BLaER1 treated with 17β-estradiol and CSF1 and Interleukin-3, amounts not matched to agents 10 nM and 100 nM (cell line): ENCODE measurements around the gene TNFAIP8L1.

Experiments used
- H3K27ac ChIP-seq, 11 experiments: shearing (Covaris generic); formaldehyde crosslinking; 2 replicates each; pipeline ENCODE4 v1.8.1; 2022
- H3K27me3 ChIP-seq, 11 experiments: shearing (Covaris generic); formaldehyde crosslinking; 2 replicates each; pipeline ENCODE4 v1.8.1; 2022
- H3K36me3 ChIP-seq, 11 experiments: shearing (Covaris generic); formaldehyde crosslinking; 2 replicates each; pipeline ENCODE4 v1.8.1; 2022
- H3K4me1 ChIP-seq, 10 experiments: shearing (Covaris generic); formaldehyde crosslinking; 2 replicates each; pipeline ENCODE4 v1.8.1; 2022
- H3K4me2 ChIP-seq, 11 experiments: shearing (Covaris generic); formaldehyde crosslinking; 2 replicates each; pipeline ENCODE4 v1.8.1; 2022
- H3K4me3 ChIP-seq, 10 experiments: shearing (Covaris generic); formaldehyde crosslinking; 2 replicates each; pipeline ENCODE4 v1.8.1; 2022
- H3K9ac ChIP-seq, 11 experiments: shearing (Covaris generic); formaldehyde crosslinking; 2 replicates each; pipeline ENCODE4 v1.8.1; 2022
- H3K9me3 ChIP-seq, 11 experiments: shearing (Covaris generic); formaldehyde crosslinking; replicated peaks in 1 of 11; 2 replicates each; pipeline ENCODE4 v1.8.1; 2022
- H4K20me1 ChIP-seq, 11 experiments: shearing (Covaris generic); formaldehyde crosslinking; 2 replicates each; pipeline ENCODE4 v1.8.1; 2022
- Cebpa-rat ChIP-seq, 11 experiments: shearing (Covaris generic); IDR thresholded peaks; 2 replicates each; pipeline ENCODE4 v1.8.1; 2022

The TNFAIP8L1 gene

DNA sequence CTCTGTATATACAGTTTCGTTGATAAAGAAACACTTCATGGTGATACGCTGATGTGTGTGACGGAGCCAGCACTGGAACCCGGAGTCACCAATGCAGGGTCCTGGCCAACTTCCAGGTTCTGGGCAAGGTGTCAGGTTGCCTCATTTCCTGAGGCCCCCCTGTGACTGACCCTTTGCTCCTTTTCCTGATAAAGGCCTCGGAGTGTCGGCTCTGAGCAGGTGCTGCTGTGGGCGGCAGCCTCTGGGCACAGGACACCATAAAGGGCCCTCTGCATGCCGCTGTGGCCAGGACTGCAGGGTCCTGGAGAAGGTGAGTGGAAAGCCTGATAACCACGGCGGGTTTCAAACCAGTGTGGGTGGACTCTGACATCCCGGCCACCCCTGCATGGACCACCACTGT, 48.1 kb downstream of the TNFAIP8L1 start:
- Histone ChIP-seq H3K27ac (no peak overlapping the region), H3K9ac (peak overlapping the region in 6 of 11 experiments; percentile 7 to 53 (median 28); a peak in 3 of 22 replicates), H3K4me1 (peaks cover 23 to 40% (median 36%) of the 10 kb centered on the region in 10 experiments), H3K36me3 (peaks cover 64 to 99% (median 90%) of the 10 kb centered on the region in 11 experiments), H3K4me2 (peak overlapping the region; percentile 41 to 70 (median 59)), H3K9me3 (no peaks in the 10 kb centered on the region), H4K20me1 (peaks cover 0 to 80% (median 16%) of the 10 kb centered on the region in 11 experiments; a peak in 16 of 22 replicates), H3K27me3 (no peaks in the 10 kb centered on the region), H3K4me3 (no peak overlapping the region)
- no peak for TF ChIP-seq Cebpa-rat (IDR thresholded peaks at IDR 0.05)

DNA sequence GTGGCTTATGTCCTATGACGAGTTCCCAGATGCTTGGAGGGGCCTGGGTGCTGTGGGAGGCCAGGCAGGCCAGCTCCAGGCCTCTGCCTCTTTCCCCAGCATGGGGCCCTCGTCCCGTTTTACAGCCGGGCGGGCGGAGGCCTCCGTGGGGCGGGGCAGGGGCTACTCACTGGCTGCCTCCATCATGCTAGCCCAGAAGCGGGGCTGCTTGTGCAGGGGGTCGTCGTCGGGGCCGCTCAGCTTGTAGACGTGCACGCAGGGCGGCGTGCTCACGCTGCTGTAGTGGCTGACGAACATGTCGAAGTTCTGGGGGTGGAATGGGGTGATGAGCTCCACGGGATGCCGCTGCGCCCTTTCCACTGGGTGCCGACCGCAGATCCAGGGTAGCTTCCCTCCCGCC, 49.3 kb downstream of the TNFAIP8L1 start:
- Histone ChIP-seq H3K9ac (no peak overlapping the region), H3K27me3 (no peaks in the 10 kb centered on the region), H3K9me3 (no peaks in the 10 kb centered on the region), H4K20me1 (peaks cover 0 to 84% (median 28%) of the 10 kb centered on the region in 11 experiments; a peak in 19 of 22 replicates), H3K27ac (no peak overlapping the region), H3K4me3 (no peak overlapping the region), H3K4me2 (0 out of 22 replicates have a peak overlapping the region, but pooled peaks of 1 of the 11 experiments have one; percentile 11), H3K4me1 (peaks cover 34 to 52% (median 48%) of the 10 kb centered on the region in 10 experiments), H3K36me3 (peaks cover 54 to 99% (median 90%) of the 10 kb centered on the region in 11 experiments)
- TF ChIP-seq Cebpa-rat (IDR thresholded peaks at IDR 0.05), result no peak

DNA sequence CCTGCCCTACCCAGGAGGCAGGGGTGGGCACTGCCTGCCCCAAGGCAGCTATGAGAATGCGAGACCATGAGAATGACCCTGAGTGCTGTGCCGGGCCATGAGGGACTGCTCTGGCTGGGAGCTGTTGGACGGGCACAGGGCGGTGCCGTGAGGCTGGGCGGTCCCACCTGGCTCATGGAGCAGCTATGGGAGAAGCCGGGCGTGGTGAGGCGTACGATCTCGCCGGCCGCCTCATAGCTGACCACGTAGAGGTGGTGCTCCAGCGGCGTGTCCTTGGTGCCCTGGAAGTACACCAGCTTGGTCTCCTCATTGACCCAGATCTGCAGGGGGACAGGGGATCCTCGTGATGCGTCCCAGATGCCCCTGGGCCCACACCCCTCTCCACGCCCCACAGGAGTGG, 50.1 kb downstream of the TNFAIP8L1 start:
- Histone ChIP-seq H3K27me3 (no peaks in the 10 kb centered on the region), H4K20me1 (peaks cover 0 to 86% (median 36%) of the 10 kb centered on the region in 11 experiments; a peak in 19 of 22 replicates), H3K4me1 (peaks cover 43 to 60% (median 56%) of the 10 kb centered on the region in 10 experiments), H3K4me3 (no peak overlapping the region), H3K9me3 (no peaks in the 10 kb centered on the region), H3K4me2 (no peak overlapping the region), H3K36me3 (peaks cover 58 to 99% (median 90%) of the 10 kb centered on the region in 11 experiments), H3K27ac (no peak overlapping the region), H3K9ac (no peak overlapping the region)
- no peak for TF ChIP-seq Cebpa-rat (IDR thresholded peaks at IDR 0.05)

DNA sequence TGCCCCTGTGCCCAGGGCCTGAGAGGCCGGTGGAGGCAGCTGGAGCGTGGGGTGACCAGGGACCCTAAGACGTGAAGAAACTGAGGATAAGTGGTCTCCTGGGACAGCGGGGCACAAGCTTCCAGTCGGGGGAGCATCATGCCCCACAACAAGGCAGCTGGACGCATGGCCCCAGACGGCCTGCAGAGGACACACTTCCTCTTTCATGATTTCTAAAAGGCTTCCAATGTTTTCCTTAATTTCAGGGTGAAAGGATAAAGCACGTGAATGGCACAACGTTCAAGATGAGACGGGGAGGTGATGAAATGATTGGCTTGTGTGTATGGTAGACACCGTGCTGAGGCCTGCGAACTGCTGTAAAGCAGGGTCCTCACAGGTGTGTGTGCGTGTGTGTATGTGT, 51.0 kb downstream of the TNFAIP8L1 start:
- peaks cover 0 to 86% (median 46%) of the 10 kb centered on the region in 11 experiments; a peak in 19 of 22 replicates for H4K20me1 ChIP-seq
- no peak for TF ChIP-seq Cebpa-rat (IDR thresholded peaks at IDR 0.05)
- no peaks in the 10 kb centered on the region for H3K27me3 ChIP-seq
- H3K9ac ChIP-seq, result peak overlapping the region in 1 of 11 experiments; percentile 50; a peak in 1 of 22 replicates
- peaks cover 52 to 70% (median 65%) of the 10 kb centered on the region in 10 experiments for H3K4me1 ChIP-seq
- H3K4me3 ChIP-seq, result no peak overlapping the region
- peak overlapping the region in 3 of 11 experiments; percentile 57 to 75 (median 59); a peak in 3 of 22 replicates for H3K27ac ChIP-seq
- H3K4me2 ChIP-seq, result peak overlapping the region in 3 of 11 experiments; percentile 27 to 94 (median 91); a peak in 5 of 22 replicates
- H3K9me3 ChIP-seq, result no peaks in the 10 kb centered on the region
- H3K36me3 ChIP-seq, result peaks cover 61 to 99% (median 90%) of the 10 kb centered on the region in 11 experiments

DNA sequence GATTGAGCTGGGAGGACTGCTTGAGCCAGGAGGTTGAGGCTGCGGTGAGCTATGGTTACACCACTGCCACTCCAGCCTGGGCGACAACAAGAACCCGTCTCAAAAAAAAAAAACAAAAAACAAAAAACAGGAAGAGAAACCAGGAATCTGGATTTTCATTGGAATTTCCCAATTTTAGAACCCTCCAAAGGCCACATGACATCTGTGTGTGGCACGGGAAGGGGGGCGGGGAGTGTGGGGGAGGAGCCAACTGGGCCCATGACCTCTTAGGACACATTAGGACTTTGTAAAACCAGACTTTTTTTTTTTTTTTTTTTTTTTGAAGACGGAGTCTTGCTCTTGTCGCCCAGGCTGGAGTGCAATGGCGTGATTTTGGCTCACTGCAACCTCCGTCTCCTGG, 52.1 kb downstream of the TNFAIP8L1 start:
- Histone ChIP-seq H3K36me3 (peaks cover 62 to 99% (median 90%) of the 10 kb centered on the region in 11 experiments), H3K4me1 (peaks cover 52 to 73% (median 68%) of the 10 kb centered on the region in 10 experiments), H3K4me2 (peak overlapping the region in 10 of 11 experiments; percentile 84 to 99 (median 94); a peak in 14 of 22 replicates)

DNA sequence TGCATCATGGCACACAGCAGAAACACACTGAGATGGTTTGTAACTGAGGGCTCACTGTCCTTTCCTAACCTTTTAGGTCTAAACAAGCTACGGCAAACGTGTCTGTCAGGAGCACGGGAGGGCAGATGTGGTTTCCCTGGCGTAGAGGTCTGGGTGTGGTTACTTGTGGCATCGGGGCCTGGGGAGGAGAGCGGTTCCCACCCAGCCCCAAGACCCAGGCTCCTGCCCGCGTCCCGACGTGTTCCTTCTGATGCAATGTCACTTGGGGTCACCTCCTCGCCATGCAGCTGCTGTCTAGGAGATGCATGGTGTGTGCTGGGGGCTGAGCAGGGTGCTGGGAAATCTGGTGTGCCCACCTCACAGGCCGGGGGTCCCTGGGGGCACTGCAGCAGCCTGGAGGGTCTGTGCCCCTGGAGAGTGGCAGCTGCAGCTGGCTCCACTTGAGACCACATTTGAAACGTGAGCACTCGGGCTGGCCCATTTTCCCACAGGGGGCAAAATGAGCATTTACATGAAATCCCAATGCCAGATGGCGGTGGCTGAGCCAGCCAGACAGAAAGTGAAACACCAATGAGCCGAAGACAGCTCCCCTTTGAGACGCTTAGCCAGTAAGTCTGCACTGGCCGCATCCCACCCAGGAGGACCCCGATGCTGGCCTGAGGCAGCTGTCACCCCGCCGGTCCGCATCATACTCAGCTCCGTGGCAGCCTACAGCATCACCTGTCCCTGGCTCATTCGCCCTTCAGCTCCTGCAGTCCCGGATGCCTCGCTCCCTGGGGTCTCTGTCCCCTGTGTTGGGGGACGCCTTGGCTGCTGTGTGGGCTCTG, 53.1 kb downstream of the TNFAIP8L1 start:
- Histone ChIP-seq H3K4me3 (peak overlapping the region in 7 of 10 experiments; percentile 21 to 55 (median 39); a peak in 10 of 20 replicates), H3K27ac (peak overlapping the region; percentile 45 to 70 (median 60); a peak in 21 of 22 replicates), H3K36me3 (peaks cover 70 to 99% (median 91%) of the 10 kb centered on the region in 11 experiments), H3K9ac (peak overlapping the region; percentile 46 to 74 (median 59); a peak in 21 of 22 replicates), H4K20me1 (peaks cover 0 to 82% (median 41%) of the 10 kb centered on the region in 11 experiments; a peak in 19 of 22 replicates), H3K9me3 (no peaks in the 10 kb centered on the region), H3K4me2 (peak overlapping the region; percentile 84 to 99 (median 95)), H3K27me3 (no peaks in the 10 kb centered on the region), H3K4me1 (peaks cover 50 to 70% (median 61%) of the 10 kb centered on the region in 10 experiments)
- no peak for TF ChIP-seq Cebpa-rat (IDR thresholded peaks at IDR 0.05)

More for the DNA sequence above, 52.1 kb downstream of the TNFAIP8L1 start:
- TF ChIP-seq Cebpa-rat (IDR thresholded peaks at IDR 0.05), result no peak
- H3K9me3 ChIP-seq, result no peaks in the 10 kb centered on the region
- peak overlapping the region in 2 of 11 experiments; percentile 49 to 50; a peak in 2 of 22 replicates for H3K9ac ChIP-seq
- H3K27me3 ChIP-seq, result no peaks in the 10 kb centered on the region
- H4K20me1 ChIP-seq, result peaks cover 0 to 82% (median 48%) of the 10 kb centered on the region in 11 experiments; a peak in 19 of 22 replicates
- peak overlapping the region in 5 of 11 experiments; percentile 2 to 75 (median 57); a peak in 6 of 22 replicates for H3K27ac ChIP-seq
- H3K4me3 ChIP-seq, result no peak overlapping the region

DNA sequence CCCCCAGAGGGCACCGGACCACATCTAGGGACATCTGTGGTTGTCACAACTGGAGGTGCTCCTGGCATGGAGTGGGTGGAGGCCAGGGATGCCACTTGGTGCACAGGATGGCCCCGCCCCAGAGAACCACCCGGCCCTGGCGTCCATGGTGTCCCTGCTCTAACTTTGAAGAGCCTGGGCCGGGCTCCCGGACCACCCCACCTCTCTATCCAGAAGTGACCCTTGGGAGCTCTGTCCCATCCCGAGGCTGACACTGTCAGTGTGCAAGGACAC, 53.7 kb downstream of the TNFAIP8L1 start:
- Histone ChIP-seq H3K4me1 (peaks cover 51 to 70% (median 62%) of the 10 kb centered on the region in 10 experiments), H3K27ac (peak overlapping the region; percentile 45 to 70 (median 60); a peak in 20 of 22 replicates), H3K4me2 (peak overlapping the region; percentile 84 to 99 (median 95)), H3K9ac (peak overlapping the region; percentile 46 to 74 (median 59); a peak in 21 of 22 replicates), H3K36me3 (peaks cover 74 to 99% (median 91%) of the 10 kb centered on the region in 11 experiments), H3K9me3 (no peaks in the 10 kb centered on the region), H4K20me1 (peaks cover 0 to 82% (median 44%) of the 10 kb centered on the region in 11 experiments; a peak in 19 of 22 replicates), H3K27me3 (no peaks in the 10 kb centered on the region), H3K4me3 (peak overlapping the region in 7 of 10 experiments; percentile 21 to 55 (median 39); a peak in 10 of 20 replicates)
- no peak for TF ChIP-seq Cebpa-rat (IDR thresholded peaks at IDR 0.05)

DNA sequence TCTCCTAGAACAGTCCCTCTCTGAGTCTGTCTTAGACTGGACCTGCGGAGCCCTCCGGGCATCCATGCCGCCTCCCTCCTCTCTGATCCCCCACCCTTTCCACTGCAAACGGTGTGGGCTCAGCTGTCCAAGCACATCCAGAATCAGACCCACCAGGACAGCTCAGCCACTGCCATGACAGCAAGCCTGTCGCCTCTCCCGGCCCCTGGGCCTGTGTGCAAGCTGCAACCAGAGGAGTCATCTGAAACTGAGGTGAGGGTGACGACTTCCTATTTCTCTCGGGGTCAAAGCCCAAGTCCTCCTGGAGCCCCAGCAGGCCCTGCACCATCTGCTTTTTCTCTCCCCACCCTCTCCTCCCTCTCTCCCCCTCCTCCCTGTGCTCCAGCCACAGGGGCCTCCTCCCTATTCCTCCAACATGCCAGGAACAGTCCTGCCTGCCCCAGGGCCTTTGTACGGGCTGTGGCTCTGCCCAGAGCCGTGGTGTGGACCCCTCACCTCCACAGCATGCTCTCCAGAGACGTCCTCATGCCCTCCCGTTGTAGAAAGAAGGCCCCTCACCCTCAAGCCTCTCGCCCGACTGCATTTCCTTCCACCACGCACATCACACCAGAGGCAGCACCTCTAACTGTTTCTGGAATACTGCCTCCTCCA, 54.3 kb downstream of the TNFAIP8L1 start:
- Histone ChIP-seq H3K4me3 (peak overlapping the region in 4 of 10 experiments; percentile 35 to 55 (median 40); a peak in 4 of 20 replicates), H3K27ac (peak overlapping the region; percentile 45 to 70 (median 60); a peak in 20 of 22 replicates), H4K20me1 (peaks cover 0 to 82% (median 44%) of the 10 kb centered on the region in 11 experiments; a peak in 19 of 22 replicates), H3K27me3 (no peaks in the 10 kb centered on the region), H3K9ac (peak overlapping the region; percentile 50 to 74 (median 59); a peak in 20 of 22 replicates), H3K4me1 (peaks cover 54 to 74% (median 65%) of the 10 kb centered on the region in 10 experiments), H3K9me3 (no peaks in the 10 kb centered on the region), H3K36me3 (peaks cover 74 to 99% (median 91%) of the 10 kb centered on the region in 11 experiments), H3K4me2 (peak overlapping the region; percentile 84 to 99 (median 95))
- TF ChIP-seq Cebpa-rat (IDR thresholded peaks at IDR 0.05), result no peak
